Mesenteric fat pad (tissue), 1 donor: Measurements from ENCODE around the gene MED25. TPM values are rescaled to one million over a fixed set of nuclear protein-coding genes. Genes with fewer than 3 reads are reported as not detected.

ENCODE experiments used
- DNase-seq: peaks from one replicate; pipeline ENCODE4 v3.0.0-alpha.2; 2020; ENCODE audit warnings: low spot score
- long read RNA-seq: library from polyadenylated mRNA; unstranded; transcript quantifications from one replicate; pipeline ENCODE4 v2.0.0, GENCODE V29; 2020
- total RNA-seq: library from RNA; stranded (reverse); fragmentation: NEBNext Ultra II Directional; extraction: Animal tissue kit (Norgen Biotek cat#: 25700); gene quantifications from one replicate; pipeline ENCODE4 v1.2.1, GENCODE V29; 2021
- donor health status: DM: yes; HTN: yes; CAD: no.

The MED25 gene
- total RNA-seq: 40.4 TPM
- long read RNA-seq, partial matches to known transcripts: 6 of 12 reads
- long read RNA-seq, other reads (novel, unspliced or antisense): 5 of 12 reads

- peak; percentile 96 for DNase-seq
These were observed at the start of gene MED25 for GRCh38 chr19:49817964-49818648. MED25 (plus strand) TSS chr19:49818289; CDS start chr19:49818342, 53 bp downstream.

- DNase-seq: no peak
These were observed 47.6 kb upstream of the MED25 start for GRCh38 chr19:49770529-49770928.

- no peak for DNase-seq
These were observed 46.4 kb upstream of the MED25 start for GRCh38 chr19:49771674-49772139.

GRCh38 chr19:49772850-49773432, 45.1 kb upstream of the MED25 start:
- DNase-seq: no peak

GRCh38 chr19:49773663-49774350, 44.3 kb upstream of the MED25 start:
- DNase-seq: no peak

GRCh38 chr19:49774969-49775368, 43.1 kb upstream of the MED25 start:
- DNase-seq: no peak

GRCh38 chr19:49775742-49776370, 42.2 kb upstream of the MED25 start:
- no peak for DNase-seq

- no peak for DNase-seq
These were observed 41.7 kb upstream of the MED25 start for GRCh38 chr19:49776371-49776764.

- no peak for DNase-seq
These were observed 38.1 kb upstream of the MED25 start for GRCh38 chr19:49779731-49780555.

- DNase-seq: no peak
These were observed 37.2 kb upstream of the MED25 start for GRCh38 chr19:49780861-49781260.

- DNase-seq: no peak
These were observed 36.7 kb upstream of the MED25 start for GRCh38 chr19:49781394-49781793.

- DNase-seq: no peak
These were observed 35.6 kb upstream of the MED25 start for GRCh38 chr19:49782515-49782914.

GRCh38 chr19:49786376-49786820, 31.7 kb upstream of the MED25 start:
- no peak for DNase-seq

- DNase-seq: no peak
These were observed 30.3 kb upstream of the MED25 start for GRCh38 chr19:49787746-49788145.

GRCh38 chr19:49788857-49789256, 29.2 kb upstream of the MED25 start:
- no peak for DNase-seq

GRCh38 chr19:49790866-49791265, 27.2 kb upstream of the MED25 start:
- DNase-seq: no peak

GRCh38 chr19:49791776-49792445, 26.2 kb upstream of the MED25 start:
- DNase-seq: no peak

- no peak for DNase-seq
These were observed 25.1 kb upstream of the MED25 start for GRCh38 chr19:49792829-49793560.

GRCh38 chr19:49793561-49793840, 24.6 kb upstream of the MED25 start:
- no peak for DNase-seq

- no peak for DNase-seq
These were observed 22.5 kb upstream of the MED25 start for GRCh38 chr19:49795615-49796014.
